SU-DHL-6 (cell line): Measurements from ENCODE around the gene ARHGAP22.
"Not testable (repeated sequence)": the region's sequence is repeated elsewhere in the genome, so short reads cannot be mapped to it uniquely, and the experiment has no call there.

Experiments used
- H2AFZ ChIP-seq: fragments of 200-600 bp; sonication (generic); 2 replicates; pipeline ENCODE4 v1.6.1; 2014; ENCODE audit warnings: low read depth, mild to moderate bottlenecking, moderate library complexity, mixed read lengths, antibody characterized with exemption, low read length; ENCODE audit not compliant: severe bottlenecking
- H3F3A ChIP-seq: fragments of 200-600 bp; shearing (Covaris generic); 2 replicates; pipeline ENCODE4 v1.6.0; 2016; ENCODE audit warnings: antibody characterized with exemption, mild to moderate bottlenecking; ENCODE audit not compliant: insufficient read depth
- H3K27ac ChIP-seq: fragments of 200-600 bp; sonication (generic); 2 replicates; pipeline ENCODE4 v1.5.1; 2016; ENCODE audit warnings: low read depth, mild to moderate bottlenecking, low read length, moderate library complexity, mixed read lengths
- H3K27me3 ChIP-seq: fragments of 200-600 bp; sonication (generic), shearing (Covaris generic); 2 replicates; pipeline ENCODE4 v1.6.0; 2014; ENCODE audit warnings: mild to moderate bottlenecking, low read length
- H3K36me3 ChIP-seq: fragments of 200-600 bp; sonication (generic); 2 replicates; pipeline ENCODE4 v1.6.1; 2014; ENCODE audit warnings: mild to moderate bottlenecking, low read length, mixed read lengths
- H3K4me2 ChIP-seq: fragments of 300-600, 200-600 bp; shearing (Covaris generic), sonication (generic); 2 replicates; pipeline ENCODE4 v1.6.0; 2014; ENCODE audit warnings: low read length, low read depth, mild to moderate bottlenecking; ENCODE audit not compliant: poor library complexity, severe bottlenecking
- H3K4me3 ChIP-seq: fragments of 200-600 bp; sonication (generic); 2 replicates; pipeline ENCODE4 v1.5.1; 2014; ENCODE audit warnings: antibody characterized with exemption, low read length, mild to moderate bottlenecking, mixed read lengths; ENCODE audit not compliant: insufficient read depth, poor library complexity, severe bottlenecking
- H3K79me2 ChIP-seq: fragments of 200-600 bp; sonication (generic); 2 replicates; pipeline ENCODE4 v1.6.1; 2014; ENCODE audit warnings: mild to moderate bottlenecking, low read length, moderate library complexity; ENCODE audit not compliant: insufficient read depth
- H3K9ac ChIP-seq: fragments of 200-600 bp; sonication (generic); 2 replicates; pipeline ENCODE4 v1.7.0; 2014; ENCODE audit warnings: mild to moderate bottlenecking, low read length
- H3K9me2 ChIP-seq: fragments of 200-600 bp; sonication (generic); replicated peaks from 2 replicates; pipeline ENCODE4 v1.6.1; 2014; ENCODE audit warnings: low read length; ENCODE audit not compliant: insufficient read depth
- H3K9me3 ChIP-seq: fragments of 200-600 bp; sonication (generic); 2 replicates; pipeline ENCODE4 v1.6.1; 2014; ENCODE audit warnings: low read length, mixed read lengths; ENCODE audit not compliant: insufficient read depth
- H4K20me1 ChIP-seq: fragments of 200-600 bp; sonication (generic); 2 replicates; pipeline ENCODE4 v1.6.1; 2014; ENCODE audit warnings: low read depth, mild to moderate bottlenecking, antibody characterized with exemption, low read length, moderate library complexity, mixed read lengths
- CTCF ChIP-seq: fragments of 200-600 bp; sonication (generic); IDR thresholded peaks from one replicate; pipeline ENCODE4 v1.5.1; 2017; ENCODE audit warnings: antibody characterized with exemption, mild to moderate bottlenecking, low read length, moderate library complexity; ENCODE audit not compliant: insufficient read depth, poor library complexity, severe bottlenecking
- EZH2phosphoT487 ChIP-seq: fragments of 200-600 bp; sonication (generic), shearing (Covaris generic); conservative IDR thresholded peaks from 2 replicates; pipeline ENCODE4 v1.6.1; 2018; ENCODE audit warnings: mild to moderate bottlenecking, antibody characterized with exemption, low read length, moderate library complexity, mixed read lengths

The ARHGAP22 gene

DNA sequence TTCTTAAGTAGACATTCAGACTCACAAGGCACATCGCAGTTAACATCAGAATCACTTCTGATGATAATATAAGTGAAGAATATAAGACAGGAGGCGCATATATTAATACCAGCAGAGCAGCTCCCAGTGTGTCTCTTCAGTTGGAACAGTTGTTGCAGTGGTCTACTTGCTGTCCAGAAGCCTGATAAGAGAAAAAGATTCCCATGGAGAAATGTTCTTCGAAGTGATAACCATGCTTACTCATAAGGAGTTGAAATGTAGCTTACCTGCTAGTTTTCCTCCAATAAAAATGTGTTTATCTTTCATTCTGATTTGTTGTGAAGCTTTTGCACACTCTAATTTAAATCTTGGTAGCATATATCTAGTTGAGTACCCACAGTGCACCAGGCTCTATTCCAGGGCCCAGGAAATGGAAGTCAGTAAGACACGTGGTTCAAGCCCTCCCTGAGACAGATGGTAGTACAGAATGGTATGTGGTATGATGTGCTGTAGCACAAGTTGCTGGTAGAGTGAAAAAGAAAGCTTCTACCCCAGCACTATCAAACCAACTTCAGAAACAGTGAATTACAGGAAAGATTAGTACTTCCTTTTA lies 174.4 kb downstream of the ARHGAP22 start:
- H3K27me3 ChIP-seq: no peaks in the 10 kb centered on the region
- TF ChIP-seq EZH2phosphoT487: no peak
- H3K9ac ChIP-seq: no peak overlapping the region
- no peaks in the 10 kb centered on the region for H4K20me1 ChIP-seq
- H3K36me3 ChIP-seq: no peaks in the 10 kb centered on the region
- H3K9me2 ChIP-seq: no peaks in the 10 kb centered on the region
- no peaks in the 10 kb centered on the region for H3F3A ChIP-seq
- H2AFZ ChIP-seq: no peak overlapping the region
- no peak overlapping the region for H3K4me2 ChIP-seq
- no peak overlapping the region for H3K27ac ChIP-seq
- H3K79me2 ChIP-seq: no peaks in the 10 kb centered on the region
- H3K9me3 ChIP-seq: no peaks in the 10 kb centered on the region
- no peak overlapping the region for H3K4me3 ChIP-seq

GRCh38 chr10:48429309-48429708 lies 175.6 kb downstream of the ARHGAP22 start:
- Histone ChIP-seq H3K9me2 (no peaks in the 10 kb centered on the region), H3K9me3 (no peaks in the 10 kb centered on the region), H3K4me2 (no peak overlapping the region), H2AFZ (no peak overlapping the region), H3K27me3 (no peaks in the 10 kb centered on the region), H3K27ac (no peak overlapping the region), H3K36me3 (no peaks in the 10 kb centered on the region), H3F3A (no peaks in the 10 kb centered on the region), H3K9ac (no peak overlapping the region), H4K20me1 (no peaks in the 10 kb centered on the region), H3K4me3 (no peak overlapping the region), H3K79me2 (no peaks in the 10 kb centered on the region)
- TF ChIP-seq EZH2phosphoT487 (no peak), CTCF (no peak)

GRCh38 chr10:48428896-48429295 lies 176.0 kb downstream of the ARHGAP22 start:
- Histone ChIP-seq H3K4me2 (no peak overlapping the region), H3K4me3 (no peak overlapping the region), H3K9me3 (no peaks in the 10 kb centered on the region), H2AFZ (no peak overlapping the region), H3K79me2 (no peaks in the 10 kb centered on the region), H3F3A (no peaks in the 10 kb centered on the region), H3K27me3 (no peaks in the 10 kb centered on the region), H3K9me2 (no peaks in the 10 kb centered on the region), H4K20me1 (no peaks in the 10 kb centered on the region), H3K27ac (no peak overlapping the region), H3K9ac (no peak overlapping the region), H3K36me3 (no peaks in the 10 kb centered on the region)
- TF ChIP-seq EZH2phosphoT487: no peak
- no peak for TF ChIP-seq CTCF

GRCh38 chr10:48423884-48424283 lies 181.0 kb downstream of the ARHGAP22 start:
- H2AFZ ChIP-seq: no peak overlapping the region
- no peaks in the 10 kb centered on the region for H3F3A ChIP-seq
- H4K20me1 ChIP-seq: no peaks in the 10 kb centered on the region
- no peaks in the 10 kb centered on the region for H3K9me2 ChIP-seq
- H3K4me3 ChIP-seq: no peak overlapping the region
- H3K27ac ChIP-seq: no peak overlapping the region
- no peak overlapping the region for H3K9ac ChIP-seq
- no peaks in the 10 kb centered on the region for H3K27me3 ChIP-seq
- H3K9me3 ChIP-seq: no peaks in the 10 kb centered on the region
- H3K4me2 ChIP-seq: no peak overlapping the region
- TF ChIP-seq CTCF: no peak
- no peak for TF ChIP-seq EZH2phosphoT487
- H3K79me2 ChIP-seq: no peaks in the 10 kb centered on the region
- H3K36me3 ChIP-seq: no peaks in the 10 kb centered on the region

DNA sequence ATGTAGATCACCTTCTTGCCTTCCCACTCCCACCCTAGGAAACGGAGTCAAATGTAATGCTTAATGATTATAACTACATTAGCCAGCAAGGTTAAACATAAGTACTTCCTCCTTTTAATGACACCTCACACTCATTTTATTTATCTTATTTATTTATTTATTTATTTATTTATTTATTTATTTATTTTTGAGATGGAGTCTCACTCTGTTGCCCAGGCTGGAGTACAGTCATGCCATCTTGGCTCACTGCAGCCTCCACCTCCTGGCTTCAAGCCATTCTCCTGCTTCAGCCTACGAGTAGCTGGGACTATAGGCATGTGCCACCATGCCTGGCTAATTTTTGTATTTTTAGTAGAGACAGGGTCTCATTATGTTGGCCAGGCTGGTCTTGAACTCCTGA lies 183.0 kb downstream of the ARHGAP22 start:
- not testable (repeated sequence) for H3K27ac ChIP-seq, H3K4me2 ChIP-seq, H4K20me1 ChIP-seq, H3F3A ChIP-seq, H3K9me3 ChIP-seq, H3K79me2 ChIP-seq, H3K9me2 ChIP-seq, H3K27me3 ChIP-seq, H3K9ac ChIP-seq, H3K36me3 ChIP-seq, H2AFZ ChIP-seq, H3K4me3 ChIP-seq
